Left ventricle myocardium superior (tissue), 1 donor: ENCODE data around the gene PLLP. TPM values are rescaled to one million over a fixed set of nuclear protein-coding genes. Genes with fewer than 3 reads are reported as not detected.

Source experiments
- total RNA-seq: library from RNA; stranded (reverse); fragmentation: NEBNext Ultra II Directional; extraction: Animal tissue kit (Norgen Biotek cat#: 25700); gene quantifications from one replicate; pipeline ENCODE4 v1.2.1, GENCODE V29; 2021
- donor health status: DM: no; HTN: yes; CAD: no; lungs with severe emphysema.

The PLLP gene
- total RNA-seq, 1 donor from 2014 or later = 3.1 TPM

Other genes starting within 250 kb of the PLLP start
- 11.2 TPM for gene CPNE2, start 192.1 kb downstream of the PLLP start, total RNA-seq
- 59.0 TPM for gene PSME3IP1, start 98.6 kb downstream of the PLLP start, total RNA-seq
- gene RSPRY1, start 98.3 kb downstream of the PLLP start, total RNA-seq = 20.3 TPM
- 60.3 TPM for gene ARL2BP, start 39.4 kb downstream of the PLLP start, total RNA-seq
- gene CCL22, start 74.1 kb upstream of the PLLP start, total RNA-seq = not detected
- gene CX3CL1, start 87.8 kb upstream of the PLLP start, total RNA-seq = 11.7 TPM
- gene CCL17, start 120.1 kb upstream of the PLLP start, total RNA-seq = not detected
- gene CIAPIN1, start 162.7 kb upstream of the PLLP start, total RNA-seq = 52.2 TPM
- gene COQ9, start 162.8 kb upstream of the PLLP start, total RNA-seq = 205 TPM
- gene POLR2C, start 178.0 kb upstream of the PLLP start, total RNA-seq = 37.3 TPM
- 9.1 TPM for gene DOK4, start 201.8 kb upstream of the PLLP start, total RNA-seq